Glomerular visceral epithelial cell (primary cell): ENCODE results near the gene GUCY1A2.
"Not testable (repeated sequence)": the region's sequence is repeated elsewhere in the genome, so short reads cannot be mapped to it uniquely, and the experiment has no call there.

Source experiments
- DNase-seq: peaks from one replicate; pipeline ENCODE4 v3.0.0-alpha.2; 2016; ENCODE audit errors: extremely low spot score

The GUCY1A2 gene

GRCh38 chr11:106834567-106834966, 183.7 kb downstream of the GUCY1A2 start:
- no peak for DNase-seq

- DNase-seq, result no peak
These were observed 189.3 kb downstream of the GUCY1A2 start for GRCh38 chr11:106828976-106829375.

- no peak for DNase-seq
These were observed 189.7 kb downstream of the GUCY1A2 start for GRCh38 chr11:106828576-106828975.

- no peak for DNase-seq
These were observed 190.6 kb downstream of the GUCY1A2 start for GRCh38 chr11:106827687-106828086.

GRCh38 chr11:106826558-106826957, 191.7 kb downstream of the GUCY1A2 start:
- DNase-seq, result not testable (repeated sequence)

- DNase-seq, result no peak
These were observed 196.4 kb downstream of the GUCY1A2 start for GRCh38 chr11:106821826-106822225.

GRCh38 chr11:106821291-106821690, 197.0 kb downstream of the GUCY1A2 start:
- DNase-seq, result no peak

GRCh38 chr11:106818443-106818842, 199.8 kb downstream of the GUCY1A2 start:
- no peak for DNase-seq

GRCh38 chr11:106815209-106815608, 203.1 kb downstream of the GUCY1A2 start:
- no peak for DNase-seq

- DNase-seq, result no peak
These were observed 204.5 kb downstream of the GUCY1A2 start for GRCh38 chr11:106813806-106814205.

- no peak for DNase-seq
These were observed 224.2 kb downstream of the GUCY1A2 start for GRCh38 chr11:106794058-106794457.

GRCh38 chr11:106789406-106789805, 228.9 kb downstream of the GUCY1A2 start:
- DNase-seq, result no peak

- DNase-seq, result no peak
These were observed 230.8 kb downstream of the GUCY1A2 start for GRCh38 chr11:106787454-106787853.

- DNase-seq, result no peak
These were observed 232.2 kb downstream of the GUCY1A2 start for GRCh38 chr11:106785913-106786650.

- DNase-seq, result not testable (repeated sequence)
These were observed 241.0 kb downstream of the GUCY1A2 start for GRCh38 chr11:106777302-106777701.

GRCh38 chr11:106770489-106771085, 247.7 kb downstream of the GUCY1A2 start:
- DNase-seq, result no peak

- no peak for DNase-seq
These were observed 252.6 kb downstream of the GUCY1A2 start for GRCh38 chr11:106765469-106766258.

- DNase-seq, result no peak
These were observed 254.8 kb downstream of the GUCY1A2 start for GRCh38 chr11:106763501-106763900.

GRCh38 chr11:106761745-106762144, 256.5 kb downstream of the GUCY1A2 start:
- DNase-seq, result no peak

GRCh38 chr11:106761240-106761639, 257.0 kb downstream of the GUCY1A2 start:
- no peak for DNase-seq

- no peak for DNase-seq
These were observed 270.2 kb downstream of the GUCY1A2 start for GRCh38 chr11:106748059-106748458.

- DNase-seq, result no peak
These were observed 272.3 kb downstream of the GUCY1A2 start for GRCh38 chr11:106745941-106746340.

GRCh38 chr11:106733635-106734034, 284.6 kb downstream of the GUCY1A2 start:
- no peak for DNase-seq
